Adrenal gland (tissue), 12 donors: Measurements from ENCODE around the gene S100A5. TPM values are rescaled to one million over a fixed set of nuclear protein-coding genes. Genes with fewer than 3 reads are reported as not detected.

Experiments
- DNase-seq, 7 donors: peaks; one replicate each; pipeline ENCODE4 v3.0.0-alpha.2; 2019 to 2020
- H3K27ac ChIP-seq, 5 donors: fragments of 200-600 bp; sonication (generic) in 4 of 5; 1 replicate in 3 of 5; 2 replicates in 2 of 5; pipeline versions ENCODE4 v1.5.1 to v1.8.0; 2016 to 2020; ENCODE audit warnings: mild to moderate bottlenecking in 1 of 5
- H3K27me3 ChIP-seq: fragments of 200-600 bp; 2 replicates; pipeline ENCODE4 v1.8.0; 2021
- H3K36me3 ChIP-seq, 2 donors: fragments of 200-600 bp; replicated peaks in 1 of 2; 1 replicate in 1 of 2; 2 replicates in 1 of 2; pipeline versions ENCODE4 v1.5.1 to v1.8.0; 2018 to 2022
- H3K4me1 ChIP-seq, 2 donors: fragments of 200-600 bp; replicated peaks in 1 of 2; 1 replicate in 1 of 2; 2 replicates in 1 of 2; pipeline versions ENCODE4 v1.5.1 to v1.8.0; 2018 to 2021
- H3K4me3 ChIP-seq, 4 donors: fragments of 200-600 bp; sonication (generic) in 3 of 4; one replicate each; pipeline ENCODE4 v1.5.1; 2016 to 2018
- H3K9me3 ChIP-seq, 3 donors: fragments of 200-600 bp; sonication (generic) in 1 of 3; replicated peaks in 1 of 3; 1 replicate in 2 of 3; 2 replicates in 1 of 3; pipeline versions ENCODE4 v1.5.1 to v1.8.0; 2016 to 2021
- POLR2A ChIP-seq, 2 donors: fragments of 450-650 bp; IDR thresholded peaks; one replicate each; pipeline ENCODE4 v1.6.1; 2017; ENCODE audit warnings: antibody characterized with exemption in 2 of 2, mild to moderate bottlenecking in 2 of 2, moderate library complexity in 1 of 2
- WGBS, 4 donors: extraction: QIAGEN DNeasy Blood & Tissue Kit in 2 of 4; methylation state at CpG; one replicate each; pipeline versions ENCODE4 v1.1.5 to v1.1.7; 2013 to 2017; 5-methylcytosine and 5-hydroxymethylcytosine counted together
- intact Hi-C, 2 donors: fragments of 100-400 bp; cut with DNase I; formaldehyde crosslinking; loops; one replicate each; pipeline versions ENCODE4 v1.14.1 to v1.15.0; 2022 to 2023
- polyA plus RNA-seq, 3 donors: library from polyadenylated mRNA; stranded (reverse); fragments of 200-250 nt in 2 of 3; fragments of 350-450 nt in 1 of 3; fragmentation: Illumina TruSeq in 1 of 3; extraction: RNeasy Lipid Tissue Mini Kit (QIAGEN cat#74804) in 1 of 3; gene quantifications; one replicate each; pipeline ENCODE4 v1.2.3, GENCODE V29; 2013 to 2014
- total RNA-seq, 9 donors: library from RNA; depleted of rRNA in 4 of 9; stranded (reverse); fragments of >200 nt in 4 of 9; fragments of 120-200 nt in 1 of 9; fragmentation: NEBNext Ultra II Directional in 1 of 9; extraction: Animal tissue kit (Norgen Biotek cat#: 25700) in 1 of 9; gene quantifications; one replicate each; pipeline versions ENCODE4 v1.1.0 to v1.2.4, GENCODE V29; 2013 to 2023
- TF ChIP-seq, protein P1 (sequence below), 6 experiments: fragments of 450-650 bp in 4 of 6; fragments of 200-600 bp in 2 of 6; sonication (generic) in 1 of 6; IDR thresholded peaks; 1 replicate in 5 of 6; 2 replicates in 1 of 6; pipeline versions ENCODE4 v1.5.1 to v1.8.0; 2016 to 2021; ENCODE audit warnings: antibody characterized with exemption in 6 of 6, mild to moderate bottlenecking in 2 of 6, moderate library complexity in 1 of 6
- donor health status: healthy with polysubstance abuse.
- donor health status: Bipolar disorder and iron deficiency.
- donor health status: DM: yes; HTN: yes; CAD: no.
- donor health status: DM: no; HTN: no; CAD: no.
- donor health status: DM: no; HTN: no; CAD: no.
- donor health status: DM: yes; HTN: yes; CAD: no.

The S100A5 gene
- total and polyA plus RNA-seq, 12 donors, result 0.17 TPM; not detected in 11

DNA sequence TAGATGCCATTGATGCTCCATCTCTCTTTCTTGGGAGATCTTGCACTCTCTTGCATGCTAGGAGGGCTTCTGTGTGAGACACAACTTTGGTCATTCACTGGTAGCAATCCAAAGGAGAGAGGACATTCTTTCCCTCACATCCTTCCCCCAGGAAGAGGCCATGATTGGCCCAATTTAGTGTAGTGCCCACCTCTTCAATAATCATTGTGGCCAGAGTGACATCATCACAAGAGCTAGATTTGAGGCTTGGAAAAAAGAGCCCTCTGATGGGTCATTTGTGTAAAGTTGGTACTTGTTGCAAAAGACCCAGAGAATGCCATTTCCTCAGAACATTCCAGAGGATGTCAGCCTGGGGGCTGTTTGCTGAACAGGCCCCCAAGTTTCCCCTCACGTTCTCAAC, 35.2 kb downstream of the S100A5 start:
- Histone ChIP-seq H3K4me3 (no peak overlapping the region), H3K27ac (no peak overlapping the region), H3K4me1 (peaks cover 15 to 21% of the 10 kb centered on the region in 2 donors), H3K27me3 (no peaks in the 10 kb centered on the region), H3K36me3 (no peaks in the 10 kb centered on the region), H3K9me3 (no peaks in the 10 kb centered on the region)
- intact Hi-C loops, result no loop called here
- 90 to 100% (median 97%) methylated on average over 1 of the region's 1 CpG for WGBS, 4 donors
- peak in 1 of 7 donors; percentile 7 for DNase-seq
- no peak for TF ChIP-seq POLR2A (IDR thresholded peaks at IDR 0.05)
- TF ChIP-seq, protein P1, sequence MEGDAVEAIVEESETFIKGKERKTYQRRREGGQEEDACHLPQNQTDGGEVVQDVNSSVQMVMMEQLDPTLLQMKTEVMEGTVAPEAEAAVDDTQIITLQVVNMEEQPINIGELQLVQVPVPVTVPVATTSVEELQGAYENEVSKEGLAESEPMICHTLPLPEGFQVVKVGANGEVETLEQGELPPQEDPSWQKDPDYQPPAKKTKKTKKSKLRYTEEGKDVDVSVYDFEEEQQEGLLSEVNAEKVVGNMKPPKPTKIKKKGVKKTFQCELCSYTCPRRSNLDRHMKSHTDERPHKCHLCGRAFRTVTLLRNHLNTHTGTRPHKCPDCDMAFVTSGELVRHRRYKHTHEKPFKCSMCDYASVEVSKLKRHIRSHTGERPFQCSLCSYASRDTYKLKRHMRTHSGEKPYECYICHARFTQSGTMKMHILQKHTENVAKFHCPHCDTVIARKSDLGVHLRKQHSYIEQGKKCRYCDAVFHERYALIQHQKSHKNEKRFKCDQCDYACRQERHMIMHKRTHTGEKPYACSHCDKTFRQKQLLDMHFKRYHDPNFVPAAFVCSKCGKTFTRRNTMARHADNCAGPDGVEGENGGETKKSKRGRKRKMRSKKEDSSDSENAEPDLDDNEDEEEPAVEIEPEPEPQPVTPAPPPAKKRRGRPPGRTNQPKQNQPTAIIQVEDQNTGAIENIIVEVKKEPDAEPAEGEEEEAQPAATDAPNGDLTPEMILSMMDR (IDR thresholded peaks at IDR 0.05), result no peak

DNA sequence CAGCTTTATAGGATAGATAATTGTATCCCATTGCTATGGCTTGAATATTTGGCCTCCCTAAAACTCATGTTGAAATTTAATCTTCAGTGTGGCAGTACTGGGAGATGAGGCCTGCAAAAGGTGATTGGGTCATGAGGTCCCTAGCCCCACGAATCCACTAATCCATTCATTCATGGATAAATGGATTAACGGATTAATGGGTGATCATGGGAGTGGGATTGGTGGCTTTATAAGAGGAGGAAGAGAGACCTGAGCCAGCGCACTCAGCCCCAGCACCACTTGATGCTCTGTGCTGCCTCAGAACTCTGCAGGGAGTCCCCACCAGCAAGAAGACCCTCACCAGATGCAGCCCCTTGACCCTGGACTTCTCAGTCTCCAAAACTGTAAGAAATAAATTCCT, 37.0 kb downstream of the S100A5 start:
- intact Hi-C loops, result no loop called here
- Histone ChIP-seq H3K27me3 (no peaks in the 10 kb centered on the region), H3K4me1 (peaks cover 15 to 21% of the 10 kb centered on the region in 2 donors), H3K9me3 (no peaks in the 10 kb centered on the region), H3K27ac (no peak overlapping the region), H3K36me3 (no peaks in the 10 kb centered on the region), H3K4me3 (no peak overlapping the region)
- peak in 1 of 7 donors; percentile 11 for DNase-seq
- no peak for TF ChIP-seq POLR2A (IDR thresholded peaks at IDR 0.05)
- TF ChIP-seq, protein P1 (IDR thresholded peaks at IDR 0.05), result no peak
- WGBS, 4 donors, result 80 to 94% (median 90%) methylated on average over 3 of the region's 3 CpGs

DNA sequence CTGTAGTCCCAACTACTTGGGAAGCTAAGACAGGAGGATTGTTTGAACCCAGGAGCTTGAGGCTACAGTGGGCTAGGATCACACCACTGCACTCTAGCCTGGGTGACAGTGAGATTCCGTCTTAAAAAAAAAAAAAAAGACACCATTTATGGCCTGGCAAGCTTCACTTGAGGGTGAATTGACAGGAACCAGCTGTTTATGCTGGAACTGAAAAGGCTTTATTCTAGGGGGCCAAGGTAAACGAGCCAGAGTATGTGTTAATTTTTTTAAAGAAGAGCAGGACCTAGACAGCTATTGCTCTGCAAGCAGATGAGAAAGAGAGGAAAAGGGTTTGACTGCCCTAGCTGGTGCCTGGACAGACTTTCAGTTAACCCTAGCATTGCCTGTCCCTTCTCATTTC, 42.0 kb downstream of the S100A5 start:
- Histone ChIP-seq H3K4me3 (no peak overlapping the region), H3K36me3 (no peaks in the 10 kb centered on the region), H3K9me3 (no peaks in the 10 kb centered on the region), H3K4me1 (no peaks in the 10 kb centered on the region), H3K27me3 (no peaks in the 10 kb centered on the region), H3K27ac (no peak overlapping the region)
- no peak for TF ChIP-seq POLR2A (IDR thresholded peaks at IDR 0.05)
- TF ChIP-seq, protein P1 (IDR thresholded peaks at IDR 0.05), result no peak
- WGBS, 4 donors, result 13 to 25% (median 20%) methylated on average over 2 of the region's 2 CpGs
- peak in 1 of 7 donors; percentile 4 for DNase-seq
- intact Hi-C loops, result loop anchor here (5.0 kb wide), 2 partner anchors 41 to 146 kb away; no protein-coding TSS in a partner anchor

DNA sequence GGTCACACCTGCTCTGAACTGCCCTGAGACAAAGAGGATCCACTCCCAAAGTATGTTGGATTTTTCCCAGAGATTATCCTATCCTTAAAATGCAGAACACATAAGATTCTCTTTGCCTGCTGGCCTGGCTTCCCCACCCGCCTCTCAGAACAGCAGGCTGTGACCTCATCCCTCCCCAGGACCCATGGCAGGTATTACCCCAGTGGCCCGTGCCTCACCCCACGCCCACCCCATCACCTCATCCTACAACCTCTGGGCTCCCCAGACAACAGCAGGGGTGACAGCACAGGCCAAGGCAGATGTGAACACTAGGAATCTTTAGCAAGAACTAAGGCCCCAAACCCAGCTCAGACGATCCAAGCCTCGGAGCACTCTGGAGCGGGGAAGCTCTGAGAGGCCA, 45.2 kb downstream of the S100A5 start:
- Histone ChIP-seq H3K27me3 (no peaks in the 10 kb centered on the region), H3K4me1 (peaks cover 0 to 10% of the 10 kb centered on the region in 2 donors), H3K9me3 (no peaks in the 10 kb centered on the region), H3K27ac (no peak overlapping the region), H3K4me3 (no peak overlapping the region), H3K36me3 (no peaks in the 10 kb centered on the region)
- TF ChIP-seq POLR2A (IDR thresholded peaks at IDR 0.05), result no peak
- TF ChIP-seq, protein P1 (IDR thresholded peaks at IDR 0.05), result no peak
- DNase-seq, result no peak
- intact Hi-C loops, result loop anchor here (2.0 to 5.0 kb wide), 3 partner anchors 38 to 143 kb away; no protein-coding TSS in a partner anchor
- WGBS, 4 donors, result 51 to 86% (median 66%) methylated on average over 2 to 6 of the region's 6 CpGs
